ENCODE results near the gene TLE6. TPM values are rescaled to one million over a fixed set of nuclear protein-coding genes. Genes with fewer than 3 reads are reported as not detected.

The TLE6 gene
- total RNA-seq, result 5.2 TPM

DNA sequence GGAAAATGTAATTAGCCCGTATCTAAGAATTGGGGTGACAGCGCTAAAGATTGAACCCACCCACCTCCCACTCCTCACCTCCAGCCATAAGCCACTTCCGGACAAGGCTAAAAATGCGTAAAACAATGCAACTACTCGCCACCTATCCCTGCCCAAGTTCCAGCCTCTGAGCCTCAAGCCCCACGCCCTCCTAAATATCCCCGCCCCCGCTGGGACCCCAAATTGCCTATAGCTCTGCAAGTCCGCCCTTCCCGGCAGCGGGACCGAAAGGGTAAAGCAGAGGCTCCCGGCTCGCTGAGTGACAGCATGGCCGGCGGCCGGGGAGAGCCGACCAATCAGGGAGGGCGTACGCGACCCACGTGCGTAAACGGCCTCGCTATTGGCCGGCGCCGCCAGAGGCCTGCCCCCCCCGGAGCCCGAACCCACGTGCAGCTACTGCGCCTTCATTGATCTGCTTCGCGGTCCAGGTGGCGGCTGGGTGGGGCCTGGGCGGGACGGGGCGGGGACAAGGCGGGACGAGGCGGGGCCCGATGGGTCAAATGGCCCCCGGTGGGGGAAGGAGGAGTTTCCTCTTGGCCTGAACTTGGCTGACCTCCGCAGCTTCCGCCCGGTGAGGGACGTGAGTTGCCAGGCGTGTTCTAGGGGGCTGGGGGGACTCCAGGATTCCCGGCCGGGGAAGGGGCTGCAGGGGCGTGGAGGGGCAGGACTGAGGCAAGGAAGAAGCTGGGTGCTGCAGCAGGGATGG lies at the start of gene TLE6:
TLE6 (plus strand) TSS at position 564 of the 745 bp plus-strand sequence. CDS start 670 bp downstream, outside the sequence.

DNA sequence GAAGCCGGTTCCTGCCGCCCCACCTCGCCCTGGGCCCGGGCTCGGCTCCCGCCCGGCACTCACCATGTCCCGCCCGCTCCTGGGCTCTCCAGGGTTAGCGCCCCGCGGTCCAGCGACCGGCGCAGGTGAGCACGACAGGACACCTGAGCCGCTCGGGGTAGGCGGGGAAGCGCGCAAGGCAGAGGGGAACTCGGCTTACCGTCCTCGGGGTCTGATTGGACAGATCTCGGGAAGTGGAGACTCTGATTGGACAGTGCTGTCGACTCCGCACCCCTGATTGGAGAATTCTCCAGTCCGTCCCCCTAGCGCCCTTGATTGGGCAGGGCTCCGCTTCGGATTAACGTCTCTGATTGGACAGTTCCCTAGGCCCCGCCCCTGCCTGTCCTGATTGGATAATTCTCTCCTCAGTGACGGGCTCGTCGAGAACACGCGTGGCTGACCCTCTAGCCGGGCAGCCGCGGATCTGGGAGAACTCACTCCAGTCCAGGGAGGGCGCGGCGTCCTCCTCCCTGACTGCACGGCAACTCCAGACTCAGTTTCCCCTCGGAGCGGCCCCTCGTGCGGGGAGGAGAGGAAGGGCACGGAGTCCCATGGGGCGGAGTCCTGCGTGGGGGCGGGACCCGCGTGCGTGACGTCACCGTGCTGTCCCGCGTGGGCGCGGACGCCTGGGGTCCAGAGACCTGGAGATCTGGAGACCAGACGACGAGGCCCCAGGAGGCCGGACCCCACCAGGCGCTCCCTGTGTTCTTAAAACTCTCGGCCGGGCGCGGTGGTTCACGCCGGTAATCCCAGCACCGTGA lies 32.4 kb upstream of the TLE6 start, which contains the start of gene ZNF77:
ZNF77 (minus strand) TSS at position 197 of the 800 bp plus-strand sequence; CDS start at position 66, 131 bp downstream.

DNA sequence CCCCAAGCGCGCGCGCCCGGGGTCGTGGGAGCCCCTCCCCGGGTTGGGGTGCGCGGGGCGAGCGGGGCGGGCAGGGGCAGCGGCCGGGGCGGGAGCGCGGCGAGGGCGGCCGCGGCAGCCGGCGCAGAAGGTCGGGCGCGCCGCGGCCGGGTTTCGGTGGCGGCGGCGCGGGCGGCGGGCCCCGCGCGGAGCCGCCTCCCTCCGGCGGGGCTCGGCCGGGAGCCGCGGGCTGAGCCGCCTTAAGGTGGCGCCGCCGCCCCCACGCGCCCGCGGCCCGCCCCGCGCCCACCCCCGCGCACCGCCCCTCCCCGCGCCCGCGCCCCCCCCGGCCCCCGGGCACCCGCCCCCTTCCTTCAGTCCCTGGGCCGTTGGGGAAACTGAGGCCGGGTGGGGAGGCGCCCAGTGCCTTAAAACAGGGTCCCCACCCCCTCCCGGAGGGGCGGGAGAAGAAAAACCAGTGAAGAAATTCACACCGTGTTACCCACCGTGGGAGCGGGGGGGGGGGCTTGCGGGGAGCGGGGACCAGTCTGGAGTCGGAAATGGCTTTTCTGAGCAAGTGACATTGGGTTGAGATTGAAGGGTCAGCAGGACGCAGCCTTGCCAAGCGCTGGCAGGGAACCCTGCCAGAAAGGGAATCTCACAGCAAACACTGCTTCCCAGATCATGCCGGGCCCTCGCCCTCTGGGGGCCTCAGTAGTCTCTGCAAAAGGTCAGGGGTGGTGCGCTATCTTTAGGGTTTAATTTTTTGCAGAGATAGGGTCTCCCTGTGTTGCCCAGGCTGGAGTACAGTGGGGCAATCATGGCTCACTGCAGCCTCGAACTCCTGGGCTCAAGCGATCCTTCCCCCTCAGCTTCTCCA lies 51.9 kb downstream of the TLE6 start, which contains the start of gene TLE2:
TLE2 (minus strand) TSS at position 216 of the 859 bp plus-strand sequence. CDS start 376 bp downstream, outside the sequence.

Other genes with a start within 250 kb of the TLE6 start
- gene SLC39A3, start 237.5 kb upstream of the TLE6 start, total RNA-seq, result 17.0 TPM
- 48.4 TPM for gene SGTA, start 194.3 kb upstream of the TLE6 start, total RNA-seq
- 93.8 TPM for gene THOP1, start 192.1 kb upstream of the TLE6 start, total RNA-seq
- gene ZNF554, start 157.7 kb upstream of the TLE6 start, total RNA-seq, result 12.8 TPM
- 21.1 TPM for gene ZNF555, start 136.1 kb upstream of the TLE6 start, total RNA-seq
- 3.0 TPM for gene ZNF556, start 110.2 kb upstream of the TLE6 start, total RNA-seq
- gene ZNF57, start 76.6 kb upstream of the TLE6 start, total RNA-seq, result 5.6 TPM
- gene ZNF77, start 32.6 kb upstream of the TLE6 start, total RNA-seq, result 7.6 TPM
- 40.1 TPM for gene TLE2, start 51.7 kb downstream of the TLE6 start, total RNA-seq
- gene TLE5, start 84.9 kb downstream of the TLE6 start, total RNA-seq, result 128 TPM
- 40.5 TPM for gene GNA11, start 116.8 kb downstream of the TLE6 start, total RNA-seq
- 3.0 TPM for gene GNA15, start 158.5 kb downstream of the TLE6 start, total RNA-seq
- gene S1PR4, start 201.2 kb downstream of the TLE6 start, total RNA-seq, result 0.38 TPM
- gene NCLN, start 208.4 kb downstream of the TLE6 start, total RNA-seq, result 19.5 TPM
- 13.4 TPM for gene CELF5, start 247.1 kb downstream of the TLE6 start, total RNA-seq

All from camera-type eye (tissue), 1 donor.